Forelimb muscle (tissue), 1 donor: ENCODE results near the gene UPK3BL1. TPM values are rescaled to one million over a fixed set of nuclear protein-coding genes. Genes with fewer than 3 reads are reported as not detected.
"Not testable (repeated sequence)": the region's sequence is repeated elsewhere in the genome, so short reads cannot be mapped to it uniquely, and the experiment has no call there.

ENCODE experiments used
- DNase-seq: peaks from one replicate; pipeline ENCODE4 v3.0.0-alpha.2; 2013; ENCODE audit warnings: low read depth
- polyA plus RNA-seq: library from polyadenylated mRNA; unstranded; fragments of 120-200 nt; gene quantifications from one replicate; pipeline ENCODE4 v1.2.1, GENCODE V29; 2013; ENCODE audit not compliant: insufficient read length

Gene UPK3BL1
- polyA plus RNA-seq, 1 donor = 9.8 TPM

DNA sequence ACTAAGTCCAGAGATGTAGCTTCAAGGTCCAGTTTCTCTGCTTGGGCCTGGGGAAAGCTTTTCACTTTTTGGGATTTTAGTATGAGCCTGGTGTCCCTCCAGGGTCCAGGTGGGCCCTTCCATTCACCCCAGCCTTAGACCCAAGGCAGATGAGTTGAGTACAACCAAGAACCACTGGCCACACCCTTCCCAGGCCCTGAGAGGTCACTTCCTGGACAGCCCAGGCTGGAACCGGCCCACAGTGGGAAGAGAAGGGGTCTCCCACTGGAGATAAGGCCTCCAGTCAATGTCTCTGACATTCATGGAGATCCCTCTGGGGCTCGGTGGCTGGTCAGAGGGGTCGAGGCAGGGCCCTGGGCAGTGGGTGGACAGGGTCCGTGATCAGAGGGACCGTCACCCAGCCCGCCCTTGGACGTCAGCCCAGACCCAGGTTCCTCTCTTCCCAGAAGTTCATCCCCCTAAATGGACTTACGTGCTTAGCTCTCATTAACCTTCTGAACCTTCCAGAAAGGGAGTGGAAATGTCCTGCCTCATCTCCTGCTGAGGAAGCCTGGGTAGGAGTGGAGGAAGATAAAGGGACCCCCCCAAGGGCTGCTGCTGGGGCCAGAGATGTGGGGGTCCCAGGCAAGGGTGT, 15.2 kb downstream of the UPK3BL1 start:
- DNase-seq = not testable (repeated sequence)

GRCh38 chr7:102618122-102618521, 24.5 kb downstream of the UPK3BL1 start:
- DNase-seq = not testable (repeated sequence)

GRCh38 chr7:102616507-102617125, 26.0 kb downstream of the UPK3BL1 start, which contains the start of gene RASA4:
TSS of gene RASA4 (minus strand) at chr7:102616756. CDS start at chr7:102616689, 67 bp downstream.
- not testable (repeated sequence) for DNase-seq

DNA sequence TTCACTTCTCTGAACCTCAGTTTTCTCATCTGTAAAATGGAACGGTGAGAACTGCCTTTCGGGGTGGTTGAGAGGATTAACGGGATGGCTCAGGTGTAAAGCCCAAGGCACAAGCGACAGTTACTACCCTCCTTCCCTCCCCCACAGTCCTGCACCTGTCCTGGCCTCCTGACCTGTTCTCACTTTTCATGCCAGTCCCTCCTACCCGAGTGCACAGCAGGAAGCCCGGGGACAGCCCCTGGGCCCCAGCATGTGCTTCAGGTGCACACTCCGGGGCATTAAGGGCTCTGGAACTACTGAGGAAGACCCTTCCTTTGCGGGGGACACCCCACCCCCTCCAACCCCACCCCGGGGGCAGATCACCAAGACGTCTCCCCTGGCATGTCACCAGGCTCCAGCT, 26.7 kb downstream of the UPK3BL1 start:
- not testable (repeated sequence) for DNase-seq

DNA sequence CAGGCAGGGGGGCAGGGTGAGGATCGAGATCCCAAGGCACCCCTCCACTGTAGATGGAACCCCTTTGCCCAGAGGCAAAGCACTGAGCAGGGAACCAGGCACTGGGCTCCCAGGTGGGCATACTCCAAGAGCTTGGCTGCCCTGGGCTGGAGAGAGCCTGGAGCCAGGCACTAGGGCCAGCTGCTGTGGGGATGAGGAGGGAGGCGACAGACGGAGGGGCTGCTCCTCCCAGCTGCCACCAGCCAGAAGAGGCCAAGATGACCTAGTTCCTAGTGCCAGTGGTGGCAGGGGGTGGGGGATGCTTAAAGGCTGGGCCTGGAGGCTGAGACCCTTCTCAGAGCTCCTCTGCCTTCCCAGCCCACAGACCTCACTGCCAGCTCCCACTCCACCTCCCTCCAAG, 27.7 kb downstream of the UPK3BL1 start:
- DNase-seq = not testable (repeated sequence)

DNA sequence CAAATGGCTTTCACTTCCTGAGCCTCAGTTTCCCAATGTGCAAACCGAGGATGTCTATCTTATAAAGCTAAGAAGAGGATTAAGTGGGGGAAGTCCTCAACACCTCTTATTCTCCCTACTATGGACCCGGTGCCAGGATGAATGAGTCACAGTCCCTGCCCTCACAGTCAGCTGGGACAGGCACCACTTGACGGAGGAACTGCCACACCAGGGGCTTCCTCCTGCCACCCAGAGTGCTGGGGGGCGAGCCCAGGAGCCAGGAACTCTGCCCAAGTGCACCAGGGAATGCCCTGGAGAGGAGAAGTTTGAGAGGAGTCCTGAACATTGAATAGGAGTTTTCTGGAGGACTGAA, 28.3 kb downstream of the UPK3BL1 start:
- not testable (repeated sequence) for DNase-seq

DNA sequence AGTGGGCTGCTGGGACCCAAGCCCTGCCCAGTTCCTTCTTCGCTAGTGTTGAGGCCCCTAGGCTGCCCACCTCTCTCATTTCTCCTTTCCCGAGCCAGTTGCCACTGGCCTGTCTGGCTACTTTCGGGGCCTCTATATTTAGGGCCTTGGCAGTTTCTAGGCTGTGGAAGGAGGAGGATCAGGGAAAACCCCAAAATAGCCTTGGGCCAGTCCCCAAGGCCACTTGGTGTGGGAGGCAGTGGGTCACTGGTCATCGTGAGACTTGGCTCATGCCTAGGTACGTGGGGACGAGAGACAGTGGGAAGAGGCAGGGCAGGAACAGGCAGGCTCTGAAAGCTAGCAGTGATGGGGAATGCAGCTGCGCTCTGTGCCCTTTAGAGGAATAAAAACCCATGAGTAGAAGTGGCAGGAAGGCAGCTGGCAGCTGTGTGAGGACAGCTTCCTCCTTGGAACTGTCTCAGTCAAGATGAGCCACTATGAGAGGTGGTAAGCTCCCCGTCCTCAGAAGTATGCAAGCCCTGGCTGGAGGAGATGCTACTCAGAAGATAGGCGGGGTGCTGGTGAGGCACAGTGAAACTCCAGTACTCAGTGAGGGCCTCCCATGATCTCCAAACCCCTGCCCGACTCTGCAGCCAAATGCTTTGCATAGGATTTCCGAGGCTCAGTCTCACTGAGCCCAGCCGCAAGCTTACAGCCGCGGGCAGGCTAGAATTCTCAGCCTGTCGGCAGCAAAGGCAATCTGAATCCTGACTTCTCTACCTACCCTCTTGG, 28.8 kb downstream of the UPK3BL1 start:
- DNase-seq = not testable (repeated sequence)

DNA sequence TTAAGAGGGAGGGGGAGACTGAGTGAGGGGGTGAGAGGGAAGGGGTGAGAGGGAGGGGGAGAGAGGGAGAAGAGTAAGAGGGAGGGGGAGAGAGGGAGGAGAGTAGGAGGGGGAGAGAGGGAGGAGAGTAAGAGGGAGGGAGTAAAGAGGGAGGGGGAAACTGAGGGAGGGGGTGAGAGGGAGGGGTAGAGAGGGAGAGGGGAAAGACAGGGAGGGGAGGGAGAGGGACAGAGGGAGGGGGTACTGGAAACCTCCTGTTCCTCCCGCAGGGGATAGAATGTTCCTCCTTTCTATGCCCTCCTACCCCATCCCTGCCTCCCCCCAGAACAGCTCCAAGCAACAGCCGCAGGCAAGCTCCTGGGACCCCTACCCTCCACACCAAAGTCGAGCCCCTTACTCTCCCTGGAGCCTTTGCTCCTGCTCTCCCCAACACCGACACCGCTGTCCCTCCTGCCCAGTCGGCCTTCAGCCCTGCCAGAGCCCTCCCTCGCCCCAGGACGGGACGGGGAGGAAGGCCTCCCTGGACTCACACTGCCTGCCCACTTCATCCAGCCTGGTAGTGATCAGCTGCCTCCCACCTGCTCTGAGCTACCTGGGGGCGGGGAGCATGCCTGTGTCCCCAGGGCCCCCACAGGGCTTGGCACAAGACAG, 30.8 kb downstream of the UPK3BL1 start:
- DNase-seq = not testable (repeated sequence)

DNA sequence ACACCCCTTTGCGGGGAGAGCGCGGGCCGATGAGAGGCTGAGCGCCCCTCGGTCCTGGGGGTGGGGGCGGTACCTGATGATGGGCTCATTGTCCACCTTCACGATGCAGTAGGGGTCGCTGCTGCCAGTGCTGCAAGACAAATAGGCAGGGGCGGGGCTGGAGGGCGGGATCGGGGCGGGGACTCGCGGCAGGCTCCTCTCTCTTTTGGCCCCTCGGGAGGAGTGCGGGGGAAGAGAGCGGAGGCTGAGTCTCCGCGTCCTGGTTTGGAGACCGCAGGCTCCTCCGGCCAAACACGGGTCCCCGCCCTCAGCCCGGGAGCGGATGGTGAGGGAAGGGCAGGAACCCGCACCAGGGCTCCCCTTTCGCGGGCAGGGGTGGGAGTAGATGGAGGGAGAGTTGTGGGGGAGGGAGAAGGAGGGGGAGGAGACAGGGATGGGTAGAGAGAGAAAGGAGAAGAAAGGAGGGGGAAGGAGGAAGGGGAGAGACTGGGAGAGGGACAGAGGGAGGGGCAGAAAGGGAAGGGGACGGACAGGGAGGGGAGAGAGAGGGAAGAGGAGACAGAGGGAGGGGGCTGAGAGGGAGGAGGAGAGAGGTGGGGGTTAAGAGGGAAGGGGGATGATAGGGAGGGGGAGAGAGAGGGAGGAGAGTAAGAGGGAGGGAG, 31.4 kb downstream of the UPK3BL1 start:
- not testable (repeated sequence) for DNase-seq

- DNase-seq = not testable (repeated sequence)
Observed at GRCh38 chr7:102610441-102610840, 32.1 kb downstream of the UPK3BL1 start.

DNA sequence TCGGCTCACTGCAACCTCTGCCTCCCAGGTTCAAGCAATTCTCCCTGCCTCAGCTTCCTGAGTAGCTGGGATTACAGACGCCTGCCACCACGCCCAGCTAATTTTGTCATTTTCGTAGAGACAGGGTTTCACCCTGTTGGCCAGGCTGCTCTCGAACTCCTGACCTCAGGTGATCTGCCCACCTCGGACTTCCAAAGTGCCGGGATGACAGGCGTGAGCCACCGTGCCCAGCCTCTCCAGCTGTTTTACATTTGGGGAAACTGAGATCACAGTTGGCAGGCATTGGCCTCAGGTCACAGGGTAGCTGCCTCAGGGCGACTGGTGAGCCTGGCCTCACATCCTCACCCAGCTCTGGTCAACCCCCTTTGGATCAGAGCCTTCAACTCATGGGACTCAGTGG, 32.9 kb downstream of the UPK3BL1 start:
- DNase-seq = not testable (repeated sequence)

GRCh38 chr7:102606848-102607247, 35.7 kb downstream of the UPK3BL1 start:
- DNase-seq = not testable (repeated sequence)

DNA sequence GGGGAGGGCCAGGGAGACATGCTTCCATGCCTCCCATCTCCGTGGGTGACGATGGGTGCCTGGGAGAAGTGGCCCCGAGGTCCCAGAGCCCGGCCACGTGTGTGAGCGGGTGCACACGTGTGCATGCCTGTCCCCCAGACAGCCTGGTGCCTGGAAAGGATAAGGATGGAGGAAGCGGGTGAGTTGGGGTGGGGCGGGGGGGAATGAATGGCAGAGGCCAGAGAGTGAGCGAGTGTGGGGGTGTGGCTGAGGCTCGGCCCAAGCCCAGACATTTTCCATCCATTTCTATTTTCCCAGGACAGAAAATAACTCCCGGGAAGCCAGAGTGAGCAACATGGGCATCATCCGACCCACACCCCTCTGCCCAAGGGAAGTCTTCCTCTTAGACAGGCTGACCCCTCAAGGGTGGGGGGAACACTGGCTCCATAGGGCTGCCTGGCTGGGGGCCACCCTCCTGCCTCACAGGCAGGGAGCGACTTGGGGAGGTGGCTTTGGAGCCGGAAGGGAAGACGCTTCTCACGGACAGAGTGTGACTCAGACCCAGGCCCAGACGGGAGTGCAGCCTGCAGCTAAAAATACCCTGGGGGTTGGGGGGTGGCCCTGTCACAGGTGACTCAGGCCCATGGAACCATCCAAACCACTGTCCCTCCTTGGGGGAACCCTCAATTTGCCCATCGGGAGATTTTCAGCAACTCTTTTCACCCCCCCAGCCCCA, 38.0 kb downstream of the UPK3BL1 start:
- DNase-seq = not testable (repeated sequence)

DNA sequence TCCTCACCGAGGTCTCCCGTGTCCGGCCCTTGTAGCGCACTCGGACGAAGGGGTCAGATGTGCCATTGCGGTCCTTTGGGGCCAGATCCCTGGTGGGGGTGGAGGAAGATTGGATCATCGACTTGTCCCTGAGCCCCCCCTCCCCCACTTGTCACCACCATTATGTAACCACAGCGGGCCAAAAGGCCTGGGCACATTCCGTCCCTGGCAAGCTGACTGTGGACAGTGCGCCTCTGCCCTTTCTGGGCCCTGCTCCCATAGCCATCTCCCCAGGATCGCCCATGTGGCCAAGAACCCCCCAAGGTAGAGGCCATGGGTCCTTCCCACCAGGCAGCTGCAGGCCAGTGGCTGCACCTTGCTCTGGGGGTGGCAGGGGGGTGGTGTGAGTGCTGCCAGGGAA, 40.3 kb downstream of the UPK3BL1 start:
- DNase-seq = not testable (repeated sequence)

DNA sequence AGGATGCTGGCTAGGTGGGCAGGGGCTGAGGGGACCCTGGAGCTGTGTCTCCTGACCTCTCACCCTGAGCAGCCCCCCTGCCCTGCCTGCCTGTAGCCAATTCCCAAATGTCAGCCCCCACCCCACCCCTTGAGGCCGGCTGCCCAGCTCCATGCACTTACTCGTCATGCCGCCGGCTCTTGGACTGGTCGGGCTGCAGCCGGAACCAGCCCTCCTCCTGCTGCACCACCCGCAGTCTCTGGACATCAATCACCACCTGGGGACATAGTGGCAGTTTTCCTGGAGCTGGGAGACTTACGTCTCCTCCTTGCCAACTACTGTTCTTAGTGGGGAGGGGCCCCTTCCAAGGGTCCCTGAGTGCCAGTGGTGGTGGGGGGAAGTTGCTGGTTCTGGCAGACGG, 42.9 kb downstream of the UPK3BL1 start:
- not testable (repeated sequence) for DNase-seq

GRCh38 chr7:102596036-102596435, 46.6 kb downstream of the UPK3BL1 start:
- not testable (repeated sequence) for DNase-seq

- DNase-seq = not testable (repeated sequence)
Observed at GRCh38 chr7:102593637-102594334, 48.8 kb downstream of the UPK3BL1 start.

DNA sequence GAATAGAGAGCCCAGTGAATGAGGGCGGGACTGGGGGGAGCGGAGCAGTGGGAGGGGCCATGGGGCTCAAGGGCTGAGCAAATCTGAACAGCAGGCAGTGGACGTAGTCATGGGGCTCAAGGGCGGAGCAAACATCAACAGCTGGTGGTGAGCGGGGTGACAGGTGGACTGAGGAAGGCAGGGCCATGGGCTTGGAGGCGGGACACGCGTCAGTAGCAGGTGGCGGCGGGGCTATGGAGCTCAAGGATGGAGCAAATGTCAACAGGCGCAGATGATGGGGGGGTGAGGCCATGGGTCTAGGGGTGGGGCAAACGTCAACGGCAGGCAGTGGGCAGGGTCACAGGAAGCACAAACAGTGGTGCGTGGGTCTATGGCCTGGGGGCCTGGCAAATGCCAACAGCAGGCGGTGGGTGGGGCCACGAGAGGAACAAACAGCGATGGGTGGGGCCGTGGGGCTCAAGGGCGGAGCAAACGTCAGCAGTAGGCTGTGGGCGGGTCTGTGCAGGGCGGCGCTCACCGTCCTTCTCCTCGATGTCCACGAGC, 50.0 kb downstream of the UPK3BL1 start:
- not testable (repeated sequence) for DNase-seq

DNA sequence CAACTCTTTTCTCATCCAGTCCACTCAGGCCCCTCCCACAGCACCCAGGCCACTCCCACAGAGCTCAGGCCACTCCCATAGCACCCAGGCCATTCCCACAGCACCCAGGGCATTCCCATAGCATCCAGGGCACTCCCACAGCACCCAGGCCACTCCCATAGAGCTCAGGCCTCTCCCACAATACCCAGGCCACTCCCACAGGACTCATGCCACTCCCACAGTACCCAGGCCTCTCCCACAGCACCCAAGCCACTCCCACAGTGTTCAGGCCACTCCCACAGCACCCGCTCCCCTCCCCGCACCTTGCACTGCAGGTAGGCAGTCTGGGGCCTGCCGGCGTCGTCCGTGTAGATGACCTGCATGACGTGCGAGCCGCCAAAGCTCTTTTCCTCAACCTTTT, 52.7 kb downstream of the UPK3BL1 start:
- DNase-seq = not testable (repeated sequence)
